Measurements from ENCODE around the gene CEP131.

CEP131 gene

DNA sequence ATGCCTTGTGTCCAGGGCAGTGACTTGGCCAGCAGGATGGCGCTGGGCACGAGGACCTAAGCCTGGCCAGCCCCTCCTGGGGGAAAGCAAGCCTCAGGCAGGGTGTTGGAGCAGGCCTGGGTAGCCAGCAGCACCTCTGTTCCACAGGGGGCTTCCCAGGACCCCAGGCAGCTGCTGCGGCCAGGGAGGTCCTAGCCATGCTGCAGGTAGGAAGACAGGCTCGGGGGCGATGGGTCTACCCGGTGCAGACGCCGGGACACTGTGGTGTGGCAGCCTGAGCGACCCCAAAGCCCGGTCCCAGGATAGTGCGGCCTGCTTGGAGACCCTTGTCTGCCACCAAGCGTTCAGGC lies 34.3 kb downstream of the CEP131 start:
- DNase-seq (ENCODE audit: low spot score): no peak
- TF ChIP-seq, protein P1, sequence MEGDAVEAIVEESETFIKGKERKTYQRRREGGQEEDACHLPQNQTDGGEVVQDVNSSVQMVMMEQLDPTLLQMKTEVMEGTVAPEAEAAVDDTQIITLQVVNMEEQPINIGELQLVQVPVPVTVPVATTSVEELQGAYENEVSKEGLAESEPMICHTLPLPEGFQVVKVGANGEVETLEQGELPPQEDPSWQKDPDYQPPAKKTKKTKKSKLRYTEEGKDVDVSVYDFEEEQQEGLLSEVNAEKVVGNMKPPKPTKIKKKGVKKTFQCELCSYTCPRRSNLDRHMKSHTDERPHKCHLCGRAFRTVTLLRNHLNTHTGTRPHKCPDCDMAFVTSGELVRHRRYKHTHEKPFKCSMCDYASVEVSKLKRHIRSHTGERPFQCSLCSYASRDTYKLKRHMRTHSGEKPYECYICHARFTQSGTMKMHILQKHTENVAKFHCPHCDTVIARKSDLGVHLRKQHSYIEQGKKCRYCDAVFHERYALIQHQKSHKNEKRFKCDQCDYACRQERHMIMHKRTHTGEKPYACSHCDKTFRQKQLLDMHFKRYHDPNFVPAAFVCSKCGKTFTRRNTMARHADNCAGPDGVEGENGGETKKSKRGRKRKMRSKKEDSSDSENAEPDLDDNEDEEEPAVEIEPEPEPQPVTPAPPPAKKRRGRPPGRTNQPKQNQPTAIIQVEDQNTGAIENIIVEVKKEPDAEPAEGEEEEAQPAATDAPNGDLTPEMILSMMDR (IDR thresholded peaks at IDR 0.05; ENCODE audit: extremely low read depth, missing control alignments): no peak

DNA sequence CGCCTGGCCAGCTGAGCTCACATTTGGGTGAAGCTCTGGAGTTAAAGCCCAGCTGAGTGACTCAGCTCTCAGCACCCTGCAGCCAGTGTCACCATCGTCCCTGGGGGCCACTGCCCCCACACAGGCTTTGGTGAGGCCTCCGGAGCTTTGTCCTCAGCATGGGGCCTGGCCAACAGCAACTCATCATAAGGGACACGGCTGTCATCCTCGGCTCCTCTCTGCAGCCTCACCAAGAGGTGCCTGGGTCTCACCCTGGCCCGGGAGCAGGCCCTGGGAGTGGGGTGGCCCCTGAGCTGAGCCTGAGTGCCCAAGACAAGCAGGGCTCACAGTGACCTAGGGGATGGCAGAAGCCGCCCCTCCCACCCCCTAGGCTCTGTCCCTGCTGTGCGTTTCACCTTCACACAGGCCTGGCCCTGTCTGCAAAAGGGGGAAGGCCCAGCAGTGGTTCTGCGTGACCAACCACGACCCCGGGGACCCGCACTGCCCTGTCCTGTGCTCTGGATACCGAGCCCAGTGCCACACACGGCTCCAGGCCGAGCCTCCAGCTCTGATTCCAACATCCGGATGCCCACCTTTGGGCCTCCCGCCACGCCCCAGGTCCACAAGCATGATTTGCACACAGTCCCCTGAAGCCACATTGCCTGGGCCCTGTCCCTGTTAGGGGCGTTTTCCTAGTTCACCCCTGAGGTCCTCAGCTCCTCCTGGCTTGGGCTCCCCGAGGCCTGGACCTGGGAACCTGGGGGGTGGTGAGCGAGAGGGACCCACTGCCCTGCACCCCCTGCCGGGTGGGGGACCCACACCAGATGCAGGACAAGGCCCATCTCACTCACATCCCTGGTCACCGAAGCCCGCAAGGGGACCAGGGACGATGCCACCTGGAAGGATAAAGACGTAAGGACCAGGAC lies 34.9 kb downstream of the CEP131 start:
- DNase-seq (ENCODE audit: low spot score): no peak
- TF ChIP-seq, protein P1 (IDR thresholded peaks at IDR 0.05; ENCODE audit: extremely low read depth, missing control alignments): no peak

DNA sequence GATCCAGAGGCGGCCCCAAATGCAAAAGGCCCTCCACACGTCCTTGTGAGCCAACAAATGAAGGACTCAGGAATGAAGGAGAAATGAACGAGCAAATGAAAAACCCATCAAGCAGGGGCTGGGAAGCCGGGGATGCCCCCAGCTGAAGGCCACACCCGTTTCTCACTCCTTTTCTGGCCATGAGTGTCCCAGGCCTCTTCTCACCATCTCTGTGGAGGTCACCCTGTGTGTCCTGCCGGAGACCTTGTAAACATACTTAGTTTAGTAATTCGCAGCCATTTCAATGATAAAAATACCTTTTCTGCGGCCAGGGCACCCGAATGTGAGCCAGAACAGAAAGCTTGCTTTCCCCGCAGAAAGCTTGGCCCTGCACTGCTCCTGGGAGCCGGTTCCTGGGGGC lies 35.6 kb downstream of the CEP131 start:
- DNase-seq (ENCODE audit: low spot score): no peak
- TF ChIP-seq, protein P1 (IDR thresholded peaks at IDR 0.05; ENCODE audit: extremely low read depth, missing control alignments): no peak

DNA sequence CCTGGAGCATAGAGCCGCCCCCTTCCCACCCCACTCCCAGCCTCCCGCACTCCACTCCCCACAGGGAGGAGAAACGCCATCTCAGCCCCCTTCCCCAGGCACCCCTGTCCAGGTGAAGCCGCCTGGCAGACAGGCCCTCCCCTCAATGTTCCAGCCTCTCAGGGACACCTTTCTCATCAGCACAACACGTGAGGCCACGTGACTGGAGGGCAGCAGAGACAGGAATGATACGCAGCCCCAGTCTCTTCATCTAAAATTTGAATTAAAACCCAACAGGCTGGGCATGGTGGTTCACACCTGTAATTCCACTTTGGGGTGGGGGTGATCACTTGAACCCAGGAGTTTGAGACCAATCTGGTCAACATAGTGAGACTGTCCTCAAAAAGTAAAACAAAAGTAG lies 36.6 kb downstream of the CEP131 start:
- TF ChIP-seq, protein P1 (IDR thresholded peaks at IDR 0.05; ENCODE audit: extremely low read depth, missing control alignments): no peak
- no peak for DNase-seq (ENCODE audit: low spot score)

DNA sequence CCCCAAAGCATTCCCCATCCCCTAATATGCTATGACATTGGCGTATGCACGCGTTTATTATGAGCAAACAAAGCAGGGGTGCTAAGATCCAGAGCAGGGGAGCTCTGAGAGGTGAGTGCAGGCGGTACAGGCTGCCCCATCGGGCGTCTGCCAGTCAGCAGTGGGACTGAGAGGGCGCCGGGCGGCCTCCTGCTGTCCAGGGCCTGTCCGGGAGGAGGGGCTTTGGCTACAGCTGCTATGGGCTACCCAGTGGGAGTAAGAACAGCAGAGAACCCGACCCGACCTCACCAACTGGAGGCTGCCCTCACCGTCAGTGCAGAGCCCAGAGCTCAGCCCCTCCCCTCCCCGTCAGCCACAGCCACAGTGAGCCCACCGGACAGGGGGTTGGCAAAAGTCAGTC lies 38.2 kb downstream of the CEP131 start:
- TF ChIP-seq, protein P1 (IDR thresholded peaks at IDR 0.05; ENCODE audit: extremely low read depth, missing control alignments): no peak
- no peak for DNase-seq (ENCODE audit: low spot score)

DNA sequence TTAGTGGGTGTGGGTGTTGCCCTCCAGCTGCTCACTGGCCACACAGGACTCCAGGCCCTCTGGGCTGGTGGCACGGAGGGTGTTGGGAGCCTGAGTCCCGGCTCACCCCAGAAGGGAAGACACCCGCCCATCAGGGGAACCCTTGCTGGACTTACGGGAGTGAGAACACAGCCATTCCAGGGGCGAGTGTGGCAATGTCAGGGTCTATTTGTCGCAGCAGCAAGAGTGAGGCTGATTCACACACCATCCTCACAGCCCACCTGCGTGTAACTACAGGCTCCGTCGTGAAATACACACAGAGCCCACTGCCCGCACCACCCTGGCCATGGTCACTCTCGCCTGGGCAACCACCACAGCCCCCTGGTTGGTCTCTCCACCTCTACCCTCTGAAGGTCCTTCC lies 39.0 kb downstream of the CEP131 start:
- TF ChIP-seq, protein P1 (IDR thresholded peaks at IDR 0.05; ENCODE audit: extremely low read depth, missing control alignments): no peak

DNA sequence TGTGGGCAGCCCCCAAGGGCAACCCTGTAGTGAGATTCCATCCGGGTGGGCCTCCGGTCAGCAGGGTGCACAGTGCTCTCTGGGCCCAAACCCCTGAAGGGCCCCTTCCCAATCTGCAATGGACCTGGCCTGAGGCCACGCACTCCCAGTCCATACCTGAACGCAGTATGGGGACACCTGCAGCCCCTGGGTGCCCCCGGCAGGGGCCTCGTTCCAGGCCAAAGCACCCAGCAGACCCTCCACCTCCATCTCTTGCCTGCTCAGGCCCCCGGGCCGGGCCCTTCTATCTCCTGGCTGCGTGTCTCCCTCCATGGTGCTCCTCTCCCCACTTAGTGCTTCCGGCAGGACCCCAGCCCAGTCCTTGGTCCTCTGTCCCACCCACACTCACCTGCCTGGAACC lies 39.4 kb downstream of the CEP131 start:
- TF ChIP-seq, protein P1 (IDR thresholded peaks at IDR 0.05; ENCODE audit: extremely low read depth, missing control alignments): no peak
- no peak for DNase-seq (ENCODE audit: low spot score)

More for the DNA sequence above, 39.0 kb downstream of the CEP131 start:
- DNase-seq (ENCODE audit: low spot score): no peak

Measured in GM20000 (cell line).